ENCODE data around the gene PJVK. TPM values are rescaled to one million over a fixed set of nuclear protein-coding genes. Genes with fewer than 3 reads are reported as not detected.

PJVK gene
- total RNA-seq, 1 donor from 2014 or later, result 0.58 TPM

DNA sequence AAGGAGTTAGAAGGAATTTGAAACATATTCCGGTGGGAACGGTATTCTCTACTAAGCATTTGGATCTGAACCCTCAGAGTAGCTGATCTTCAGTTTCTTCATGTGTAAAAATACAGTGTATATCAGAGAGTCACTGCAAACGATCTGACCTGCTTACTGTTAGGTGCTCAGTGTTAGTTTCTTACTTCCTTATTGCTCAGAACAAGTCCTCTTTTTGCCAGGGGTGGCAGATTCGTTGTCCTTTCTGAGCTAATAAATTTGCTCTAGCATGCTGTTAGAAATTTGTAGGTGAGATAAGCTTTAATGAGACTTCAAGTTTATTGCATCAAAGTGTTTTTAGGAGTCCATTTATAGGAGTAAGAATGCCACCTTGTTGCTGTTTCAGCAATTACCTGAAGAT, 44.9 kb downstream of the PJVK start:
- no peak for DNase-seq (ENCODE audit: low read depth)
- TF ChIP-seq, protein P1, sequence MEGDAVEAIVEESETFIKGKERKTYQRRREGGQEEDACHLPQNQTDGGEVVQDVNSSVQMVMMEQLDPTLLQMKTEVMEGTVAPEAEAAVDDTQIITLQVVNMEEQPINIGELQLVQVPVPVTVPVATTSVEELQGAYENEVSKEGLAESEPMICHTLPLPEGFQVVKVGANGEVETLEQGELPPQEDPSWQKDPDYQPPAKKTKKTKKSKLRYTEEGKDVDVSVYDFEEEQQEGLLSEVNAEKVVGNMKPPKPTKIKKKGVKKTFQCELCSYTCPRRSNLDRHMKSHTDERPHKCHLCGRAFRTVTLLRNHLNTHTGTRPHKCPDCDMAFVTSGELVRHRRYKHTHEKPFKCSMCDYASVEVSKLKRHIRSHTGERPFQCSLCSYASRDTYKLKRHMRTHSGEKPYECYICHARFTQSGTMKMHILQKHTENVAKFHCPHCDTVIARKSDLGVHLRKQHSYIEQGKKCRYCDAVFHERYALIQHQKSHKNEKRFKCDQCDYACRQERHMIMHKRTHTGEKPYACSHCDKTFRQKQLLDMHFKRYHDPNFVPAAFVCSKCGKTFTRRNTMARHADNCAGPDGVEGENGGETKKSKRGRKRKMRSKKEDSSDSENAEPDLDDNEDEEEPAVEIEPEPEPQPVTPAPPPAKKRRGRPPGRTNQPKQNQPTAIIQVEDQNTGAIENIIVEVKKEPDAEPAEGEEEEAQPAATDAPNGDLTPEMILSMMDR (conservative IDR thresholded peaks at IDR 0.05; ENCODE audit: low read depth, low read length), result no peak
- no peak overlapping the region for H3K4me3 ChIP-seq (ENCODE audit: low read depth, low read length)

DNA sequence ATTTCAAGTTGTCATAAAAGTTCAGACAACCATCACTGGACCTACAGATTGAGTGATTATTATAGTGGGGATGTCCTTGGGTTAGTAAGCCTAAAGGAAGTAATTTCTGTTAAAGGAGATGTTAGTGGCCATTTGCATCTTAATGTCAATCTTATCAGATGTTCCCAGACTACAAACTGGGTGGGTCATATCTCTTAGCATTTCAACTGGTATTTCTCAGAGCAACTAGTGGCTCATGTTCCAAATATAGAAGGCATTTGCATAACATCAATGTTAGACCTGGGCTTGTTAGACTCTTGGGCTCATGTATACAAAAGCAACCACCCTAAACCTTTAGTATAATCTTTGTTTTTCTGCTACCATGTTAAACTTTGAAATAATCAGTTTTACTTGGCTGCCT, 47.0 kb downstream of the PJVK start:
- TF ChIP-seq, protein P1 (conservative IDR thresholded peaks at IDR 0.05; ENCODE audit: low read depth, low read length), result no peak
- DNase-seq (ENCODE audit: low read depth), result no peak
- H3K4me3 ChIP-seq (ENCODE audit: low read depth, low read length), result no peak overlapping the region

DNA sequence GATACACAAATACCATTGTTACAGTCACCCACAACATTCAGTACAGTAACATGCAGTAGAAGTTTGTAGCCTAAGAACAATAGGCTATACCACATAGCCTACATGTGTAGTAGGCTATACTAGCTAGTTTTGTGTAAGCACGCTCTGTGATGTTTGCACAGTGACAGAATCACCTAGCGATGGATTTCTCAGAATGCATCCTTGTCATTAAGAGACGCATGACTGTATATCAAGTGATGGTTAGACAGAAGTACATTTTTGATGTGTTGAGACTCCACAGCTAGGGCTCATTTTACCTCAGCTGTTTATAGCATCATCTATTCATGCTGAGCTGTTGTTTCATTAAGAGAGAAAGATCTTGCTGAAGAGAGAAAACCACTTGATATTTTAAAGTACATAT, 48.5 kb downstream of the PJVK start:
- TF ChIP-seq, protein P1 (conservative IDR thresholded peaks at IDR 0.05; ENCODE audit: low read depth, low read length), result no peak
- DNase-seq (ENCODE audit: low read depth), result no peak
- H3K4me3 ChIP-seq (ENCODE audit: low read depth, low read length), result no peak overlapping the region

DNA sequence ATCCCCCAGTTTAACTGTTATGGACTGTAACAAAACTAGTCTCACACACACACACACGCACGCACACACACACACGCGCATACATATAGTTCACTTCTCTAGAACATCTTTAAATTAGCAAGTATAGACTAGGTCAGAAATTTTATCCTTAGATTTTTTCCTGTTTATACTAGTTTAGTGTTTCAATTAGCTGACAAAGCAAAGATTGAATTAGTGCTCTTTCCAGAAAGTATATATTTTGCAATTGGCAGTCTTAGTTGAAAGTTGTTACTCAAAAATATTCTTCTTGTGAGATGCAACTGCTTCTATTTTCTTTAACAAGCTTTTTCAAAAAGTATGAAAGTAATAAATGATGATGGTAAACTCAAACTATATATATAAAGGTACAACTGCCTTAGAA, 51.6 kb downstream of the PJVK start:
- TF ChIP-seq, protein P1 (conservative IDR thresholded peaks at IDR 0.05; ENCODE audit: low read depth, low read length), result no peak
- no peak for DNase-seq (ENCODE audit: low read depth)
- no peak overlapping the region for H3K4me3 ChIP-seq (ENCODE audit: low read depth, low read length)

DNA sequence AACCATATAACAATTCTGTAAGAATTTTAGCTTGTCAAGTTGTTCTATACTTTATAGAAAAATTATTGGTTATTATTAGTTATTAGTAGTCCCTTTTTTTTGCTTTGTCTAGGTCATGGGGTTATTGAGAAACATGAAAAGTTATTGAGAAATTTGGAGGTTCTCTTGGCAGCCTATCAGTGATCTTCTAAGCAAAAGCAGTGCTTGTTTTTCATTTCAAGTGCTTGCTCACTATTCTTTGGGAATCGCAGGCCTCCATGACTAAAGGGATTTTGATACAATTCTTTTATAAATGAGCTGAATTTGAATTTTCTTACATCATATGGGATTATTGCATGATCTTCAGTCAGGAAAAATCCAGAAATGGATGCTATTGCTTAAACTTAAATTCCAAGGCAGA, 54.9 kb downstream of the PJVK start:
- TF ChIP-seq, protein P1 (conservative IDR thresholded peaks at IDR 0.05; ENCODE audit: low read depth, low read length), result no peak
- H3K4me3 ChIP-seq (ENCODE audit: low read depth, low read length), result no peak overlapping the region
- no peak for DNase-seq (ENCODE audit: low read depth)

DNA sequence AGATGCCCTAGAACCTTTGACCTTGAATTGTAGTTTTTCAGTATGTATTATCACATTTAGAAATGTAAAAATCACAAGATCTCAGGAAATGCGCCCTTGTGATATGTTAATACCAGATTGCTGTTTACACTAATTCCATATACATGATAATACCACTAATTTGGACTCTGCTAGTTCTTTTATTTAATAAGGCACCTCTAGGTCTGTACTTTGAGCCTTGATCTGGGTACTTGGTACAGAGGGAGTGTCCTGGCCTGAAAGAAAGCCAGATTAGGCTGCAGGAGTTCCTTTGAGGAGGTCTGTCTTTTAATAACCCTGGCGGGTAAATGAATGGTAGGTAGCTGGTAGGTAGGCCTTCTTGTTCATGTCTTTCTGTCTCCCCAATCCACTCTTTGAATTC, 55.3 kb downstream of the PJVK start:
- no peak overlapping the region for H3K4me3 ChIP-seq (ENCODE audit: low read depth, low read length)
- DNase-seq (ENCODE audit: low read depth), result no peak
- TF ChIP-seq, protein P1 (conservative IDR thresholded peaks at IDR 0.05; ENCODE audit: low read depth, low read length), result no peak

DNA sequence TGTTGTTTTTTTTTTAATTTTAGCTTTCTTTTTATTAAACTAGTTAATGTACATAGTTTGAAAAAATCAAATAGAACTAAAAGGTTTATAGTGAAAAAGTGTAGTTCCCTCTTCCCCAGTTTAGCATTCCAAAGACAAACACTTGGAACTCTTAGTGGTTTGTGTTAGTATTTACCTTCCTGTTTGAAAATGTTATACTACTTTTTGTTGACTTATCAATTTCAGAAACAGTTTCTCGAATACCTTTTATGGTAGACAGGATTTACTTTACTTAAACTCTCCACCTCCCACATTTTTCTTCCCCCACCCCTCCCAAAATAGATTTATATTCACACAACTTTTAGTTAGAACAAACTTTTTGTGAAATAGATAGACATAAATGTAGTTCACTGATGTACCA, 55.8 kb downstream of the PJVK start:
- DNase-seq (ENCODE audit: low read depth), result no peak
- TF ChIP-seq, protein P1 (conservative IDR thresholded peaks at IDR 0.05; ENCODE audit: low read depth, low read length), result no peak
- no peak overlapping the region for H3K4me3 ChIP-seq (ENCODE audit: low read depth, low read length)
